ENCODE measurements around the gene ITGA8. TPM values are rescaled to one million over a fixed set of nuclear protein-coding genes. Genes with fewer than 3 reads are reported as not detected.

ITGA8 gene
- total and polyA plus RNA-seq, 7 donors, result 0.46 to 5.7 (median 0.81) TPM

DNA sequence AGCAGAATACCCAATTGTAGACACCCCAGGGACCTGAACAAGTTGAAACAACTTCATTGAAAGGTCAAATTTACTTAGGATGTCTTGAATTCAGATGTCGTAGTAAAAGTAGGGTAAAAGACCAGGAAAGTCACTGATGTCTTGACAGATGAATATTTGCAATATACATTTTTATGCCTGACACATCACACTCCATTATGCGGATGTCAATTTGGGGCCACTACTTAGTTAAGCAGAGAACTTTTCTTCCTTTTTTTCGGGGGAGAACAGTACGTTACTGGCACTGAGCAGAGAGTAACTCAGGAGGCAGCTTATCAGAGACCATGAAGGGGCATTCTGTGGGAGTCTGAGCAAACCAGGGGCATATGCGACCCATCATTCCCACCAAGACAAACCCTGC is 4.9 kb downstream of the ITGA8 start:
- Histone ChIP-seq H3K36me3 (no peaks in the 10 kb centered on the region), H3K4me1 (peaks cover 0 to 14% (median 13%) of the 10 kb centered on the region in 4 donors), H3K27ac (no peak overlapping the region), H3K27me3 (peaks cover 6 to 25% (median 18%) of the 10 kb centered on the region in 3 donors), H3K9me3 (no peaks in the 10 kb centered on the region), H3K4me3 (no peak overlapping the region)
- WGBS, 2 donors, result 89 to 92% methylated on average over 5 of the region's 5 CpGs
- DNase-seq, result no peak
- TF ChIP-seq, protein P1, sequence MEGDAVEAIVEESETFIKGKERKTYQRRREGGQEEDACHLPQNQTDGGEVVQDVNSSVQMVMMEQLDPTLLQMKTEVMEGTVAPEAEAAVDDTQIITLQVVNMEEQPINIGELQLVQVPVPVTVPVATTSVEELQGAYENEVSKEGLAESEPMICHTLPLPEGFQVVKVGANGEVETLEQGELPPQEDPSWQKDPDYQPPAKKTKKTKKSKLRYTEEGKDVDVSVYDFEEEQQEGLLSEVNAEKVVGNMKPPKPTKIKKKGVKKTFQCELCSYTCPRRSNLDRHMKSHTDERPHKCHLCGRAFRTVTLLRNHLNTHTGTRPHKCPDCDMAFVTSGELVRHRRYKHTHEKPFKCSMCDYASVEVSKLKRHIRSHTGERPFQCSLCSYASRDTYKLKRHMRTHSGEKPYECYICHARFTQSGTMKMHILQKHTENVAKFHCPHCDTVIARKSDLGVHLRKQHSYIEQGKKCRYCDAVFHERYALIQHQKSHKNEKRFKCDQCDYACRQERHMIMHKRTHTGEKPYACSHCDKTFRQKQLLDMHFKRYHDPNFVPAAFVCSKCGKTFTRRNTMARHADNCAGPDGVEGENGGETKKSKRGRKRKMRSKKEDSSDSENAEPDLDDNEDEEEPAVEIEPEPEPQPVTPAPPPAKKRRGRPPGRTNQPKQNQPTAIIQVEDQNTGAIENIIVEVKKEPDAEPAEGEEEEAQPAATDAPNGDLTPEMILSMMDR (IDR thresholded peaks at IDR 0.05), result no peak
- TF ChIP-seq POLR2A (IDR thresholded peaks at IDR 0.05) (no peak), POLR2AphosphoS5 (IDR thresholded peaks at IDR 0.05) (no peak), EP300 (IDR thresholded peaks at IDR 0.05) (no peak)
- intact Hi-C loops (cut with DNase I), result no loop called here

DNA sequence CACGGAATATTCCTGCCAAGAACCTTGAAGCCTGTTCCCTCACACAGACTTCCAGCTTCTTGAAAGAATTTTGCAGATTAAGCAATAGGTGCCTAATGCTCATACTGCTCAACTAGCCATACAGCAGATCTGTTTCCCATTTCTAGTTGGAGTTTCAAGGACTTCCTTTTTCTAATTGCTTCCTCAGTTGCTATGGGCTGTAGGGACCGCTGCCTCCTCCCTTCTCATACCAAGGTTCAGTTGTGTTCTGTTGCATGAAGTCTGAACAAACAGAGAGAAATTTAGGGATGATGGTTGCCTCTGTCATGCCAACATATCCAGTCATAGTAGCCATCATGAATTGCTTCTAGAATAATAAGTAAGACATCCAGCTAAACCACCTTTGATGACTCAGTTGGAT is 6.8 kb downstream of the ITGA8 start:
- Histone ChIP-seq H3K27ac (no peak overlapping the region), H3K4me3 (no peak overlapping the region)

GRCh38 chr10:15710455-15710854 is 9.3 kb downstream of the ITGA8 start:
- 81 to 90% methylated on average over 5 of the region's 5 CpGs for WGBS, 2 donors
- H3K4me3 ChIP-seq, result no peak overlapping the region
- TF ChIP-seq EP300 (IDR thresholded peaks at IDR 0.05) (no peak), POLR2A (IDR thresholded peaks at IDR 0.05) (no peak), POLR2AphosphoS5 (IDR thresholded peaks at IDR 0.05) (no peak)
- TF ChIP-seq, protein P1 (IDR thresholded peaks at IDR 0.05), result no peak
- no peak for DNase-seq
- H3K36me3 ChIP-seq, result no peaks in the 10 kb centered on the region
- H3K27ac ChIP-seq, result no peak overlapping the region
- H3K4me1 ChIP-seq, result no peaks in the 10 kb centered on the region
- no peaks in the 10 kb centered on the region for H3K9me3 ChIP-seq
- intact Hi-C loops (cut with DNase I), result no loop called here
- no peaks in the 10 kb centered on the region for H3K27me3 ChIP-seq

More for the DNA sequence above, 6.8 kb downstream of the ITGA8 start:
- intact Hi-C loops (cut with DNase I), result no loop called here
- TF ChIP-seq, protein P1 (IDR thresholded peaks at IDR 0.05), result no peak
- TF ChIP-seq EP300 (IDR thresholded peaks at IDR 0.05), result no peak
- no peak for TF ChIP-seq POLR2A (IDR thresholded peaks at IDR 0.05)
- no peak for TF ChIP-seq POLR2AphosphoS5 (IDR thresholded peaks at IDR 0.05)
- Histone ChIP-seq H3K36me3 (no peaks in the 10 kb centered on the region), H3K4me1 (no peaks in the 10 kb centered on the region), H3K27me3 (peaks cover 0 to 5% (median 0%) of the 10 kb centered on the region in 3 donors), H3K9me3 (no peaks in the 10 kb centered on the region)
- 48 to 83% methylated on average over 2 of the region's 2 CpGs for WGBS, 2 donors
- no peak for DNase-seq

DNA sequence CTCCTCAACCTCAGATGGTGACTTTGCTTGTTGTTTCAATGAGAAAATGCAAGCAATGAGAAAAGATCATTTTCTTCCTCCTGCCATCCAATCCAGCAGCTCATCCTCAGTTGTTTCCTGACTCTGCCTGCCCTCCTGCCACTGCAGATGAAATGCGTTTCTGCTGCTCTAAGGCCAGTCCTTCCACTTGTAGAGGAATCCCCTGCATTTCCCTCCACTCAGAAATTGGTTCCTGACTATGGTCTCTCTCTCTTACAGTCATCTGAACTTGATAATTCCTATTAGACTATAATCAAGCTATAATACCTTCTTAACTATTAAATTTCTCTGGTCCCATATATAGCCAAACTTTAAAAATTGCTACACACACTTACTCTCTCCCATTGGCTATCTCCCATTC is 14.4 kb downstream of the ITGA8 start:
- 90 to 96% methylated on average over 1 of the region's 1 CpG for WGBS, 2 donors
- Histone ChIP-seq H3K27ac (no peak overlapping the region), H3K4me3 (no peak overlapping the region), H3K27me3 (no peaks in the 10 kb centered on the region), H3K4me1 (no peaks in the 10 kb centered on the region), H3K9me3 (no peaks in the 10 kb centered on the region), H3K36me3 (no peaks in the 10 kb centered on the region)
- no peak for DNase-seq
- TF ChIP-seq POLR2AphosphoS5 (IDR thresholded peaks at IDR 0.05) (no peak), POLR2A (IDR thresholded peaks at IDR 0.05) (no peak), EP300 (IDR thresholded peaks at IDR 0.05) (no peak)
- TF ChIP-seq, protein P1 (IDR thresholded peaks at IDR 0.05), result no peak
- intact Hi-C loops (cut with DNase I), result no loop called here

DNA sequence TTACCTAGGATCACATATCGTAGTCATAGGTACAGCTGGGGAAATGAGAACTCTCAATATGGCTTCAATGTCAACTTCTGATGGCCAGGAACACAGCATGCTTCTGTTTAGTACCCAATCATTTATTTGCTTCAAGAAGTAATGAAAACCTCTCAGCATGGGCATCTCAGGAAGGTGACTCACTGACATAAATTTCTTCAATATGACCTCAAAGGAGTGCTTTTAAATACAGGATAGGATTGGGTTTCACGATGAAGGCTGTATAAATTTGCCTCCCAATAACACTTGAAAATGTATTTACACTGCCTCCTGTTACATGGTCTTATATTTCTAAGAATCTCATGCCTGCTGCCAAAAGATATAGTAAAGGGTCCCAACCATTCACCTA is 15.1 kb downstream of the ITGA8 start:
- Histone ChIP-seq H3K27me3 (no peaks in the 10 kb centered on the region), H3K27ac (no peak overlapping the region), H3K4me1 (no peaks in the 10 kb centered on the region), H3K4me3 (no peak overlapping the region), H3K9me3 (no peaks in the 10 kb centered on the region), H3K36me3 (no peaks in the 10 kb centered on the region)
- intact Hi-C loops (cut with DNase I), result no loop called here
- no peak for TF ChIP-seq POLR2AphosphoS5 (IDR thresholded peaks at IDR 0.05)
- TF ChIP-seq, protein P1 (IDR thresholded peaks at IDR 0.05), result no peak
- TF ChIP-seq EP300 (IDR thresholded peaks at IDR 0.05), result no peak
- no peak for TF ChIP-seq POLR2A (IDR thresholded peaks at IDR 0.05)
- 81 to 88% methylated on average over 2 of the region's 2 CpGs for WGBS, 2 donors
- no peak for DNase-seq
